Measurements from ENCODE around the gene LRRC1. TPM values are rescaled to one million over a fixed set of nuclear protein-coding genes. Genes with fewer than 3 reads are reported as not detected.
A peak's percentile ranks its signal among the peaks of the same experiment; 100 is the strongest.

Gene LRRC1
- total and polyA plus RNA-seq, 2 of the 13 experiments (the other 11 are each of a cell fraction or from before 2014, with no cell fraction given) = 15.6 to 27.7 TPM

- Histone ChIP-seq H3K27ac (ENCODE audit: extremely low read length, insufficient read depth, low read length) (no peak overlapping the region), H3K4me1 (ENCODE audit: insufficient read depth, low read length) (no peaks in the 10 kb centered on the region), H3K36me3 (replicated peaks in 1 of 2; ENCODE audit: control insufficient read depth in 1 of 2, insufficient read depth in 2 of 2, low read length in 2 of 2) (peaks cover 15 to 35% of the 10 kb centered on the region in 2 experiments), H3K4me3 (replicated peaks in 1 of 3; ENCODE audit: insufficient read depth in 1 of 3, low read depth in 2 of 3, low read length in 3 of 3) (no peak overlapping the region), H2AFZ (ENCODE audit: low read length) (no peak overlapping the region), H3K79me2 (ENCODE audit: insufficient read depth, low read length) (no peaks in the 10 kb centered on the region), H3K4me2 (ENCODE audit: low read depth, low read length) (no peak overlapping the region), H3K9me3 (ENCODE audit: low read length) (no peaks in the 10 kb centered on the region), H4K20me1 (ENCODE audit: insufficient read depth, low read length) (no peaks in the 10 kb centered on the region), H3K27me3 (ENCODE audit: control insufficient read depth in 1 of 2, insufficient read depth in 2 of 2, low read length in 2 of 2) (no peaks in the 10 kb centered on the region), H3K9ac (ENCODE audit: insufficient read depth, low read depth, low read length) (no peak overlapping the region)
- 93% methylated on average over 3 of the region's 3 CpGs for WGBS (ENCODE audit: low lambda C conversion rate)
- intact Hi-C loops (cut with micrococcal nuclease; ENCODE audit: unreplicated experiment) = no loop called here
- FAIRE-seq (no peak), DNase-seq (ENCODE audit: low spot score) (no peak), ATAC-seq (no peak)
- TF ChIP-seq, protein P1, sequence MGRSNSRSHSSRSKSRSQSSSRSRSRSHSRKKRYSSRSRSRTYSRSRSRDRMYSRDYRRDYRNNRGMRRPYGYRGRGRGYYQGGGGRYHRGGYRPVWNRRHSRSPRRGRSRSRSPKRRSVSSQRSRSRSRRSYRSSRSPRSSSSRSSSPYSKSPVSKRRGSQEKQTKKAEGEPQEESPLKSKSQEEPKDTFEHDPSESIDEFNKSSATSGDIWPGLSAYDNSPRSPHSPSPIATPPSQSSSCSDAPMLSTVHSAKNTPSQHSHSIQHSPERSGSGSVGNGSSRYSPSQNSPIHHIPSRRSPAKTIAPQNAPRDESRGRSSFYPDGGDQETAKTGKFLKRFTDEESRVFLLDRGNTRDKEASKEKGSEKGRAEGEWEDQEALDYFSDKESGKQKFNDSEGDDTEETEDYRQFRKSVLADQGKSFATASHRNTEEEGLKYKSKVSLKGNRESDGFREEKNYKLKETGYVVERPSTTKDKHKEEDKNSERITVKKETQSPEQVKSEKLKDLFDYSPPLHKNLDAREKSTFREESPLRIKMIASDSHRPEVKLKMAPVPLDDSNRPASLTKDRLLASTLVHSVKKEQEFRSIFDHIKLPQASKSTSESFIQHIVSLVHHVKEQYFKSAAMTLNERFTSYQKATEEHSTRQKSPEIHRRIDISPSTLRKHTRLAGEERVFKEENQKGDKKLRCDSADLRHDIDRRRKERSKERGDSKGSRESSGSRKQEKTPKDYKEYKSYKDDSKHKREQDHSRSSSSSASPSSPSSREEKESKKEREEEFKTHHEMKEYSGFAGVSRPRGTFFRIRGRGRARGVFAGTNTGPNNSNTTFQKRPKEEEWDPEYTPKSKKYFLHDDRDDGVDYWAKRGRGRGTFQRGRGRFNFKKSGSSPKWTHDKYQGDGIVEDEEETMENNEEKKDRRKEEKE (IDR thresholded peaks at IDR 0.05) = no peak
- no peak for TF ChIP-seq FOXO1 (CRISPR knock-in tag; IDR thresholded peaks at IDR 0.05)
- no peak for TF ChIP-seq GABPA (IDR thresholded peaks at IDR 0.05; ENCODE audit: low read depth, low read length)
- TF ChIP-seq GABPA (CRISPR knock-in tag; IDR thresholded peaks at IDR 0.05; ENCODE audit: low read depth) = no peak
- no peak for TF ChIP-seq HOXA5 (CRISPR knock-in tag; IDR thresholded peaks at IDR 0.05)
- in situ Hi-C loops (cut with HindIII; ENCODE audit: extremely low pct_ligation_motif_present, low pct_unique_long_range_greater_than_20kb) = no loop called here
- no TSS peak for BruUV-seq (replicated peaks)
- POLR2A ChIA-PET = no interaction called here
- CTCF ChIA-PET (ENCODE audit: low intra/inter-chr PET ratio, low total read pairs) = no interaction called here
These were observed 111.3 kb downstream of the LRRC1 start for GRCh38 chr6:53906103-53906502.

- intact Hi-C loops (cut with micrococcal nuclease; ENCODE audit: unreplicated experiment) (no loop called here), in situ Hi-C loops (cut with HindIII; ENCODE audit: extremely low pct_ligation_motif_present, low pct_unique_long_range_greater_than_20kb) (no loop called here)
- no peak overlapping the region for H3K4me2 ChIP-seq (ENCODE audit: low read depth, low read length)
- no peaks in the 10 kb centered on the region for H3K27me3 ChIP-seq (ENCODE audit: control insufficient read depth in 1 of 2, insufficient read depth in 2 of 2, low read length in 2 of 2)
- BruUV-seq (replicated peaks) = no TSS peak
- WGBS (ENCODE audit: low lambda C conversion rate) = 75% methylated on average over 3 of the region's 3 CpGs
- TF ChIP-seq CEBPB (IDR thresholded peaks at IDR 0.05; ENCODE audit: borderline replicate concordance, low read depth, low read length) = peak; percentile 11; the same call in 1 of the 2 replicates
- TF ChIP-seq ZNF605 (CRISPR knock-in tag; IDR thresholded peaks at IDR 0.05) = no peak
- TF ChIP-seq CEBPG (CRISPR knock-in tag; IDR thresholded peaks at IDR 0.05) = peak; percentile 17; the same call in 1 of the 2 replicates
- TF ChIP-seq, protein P2, sequence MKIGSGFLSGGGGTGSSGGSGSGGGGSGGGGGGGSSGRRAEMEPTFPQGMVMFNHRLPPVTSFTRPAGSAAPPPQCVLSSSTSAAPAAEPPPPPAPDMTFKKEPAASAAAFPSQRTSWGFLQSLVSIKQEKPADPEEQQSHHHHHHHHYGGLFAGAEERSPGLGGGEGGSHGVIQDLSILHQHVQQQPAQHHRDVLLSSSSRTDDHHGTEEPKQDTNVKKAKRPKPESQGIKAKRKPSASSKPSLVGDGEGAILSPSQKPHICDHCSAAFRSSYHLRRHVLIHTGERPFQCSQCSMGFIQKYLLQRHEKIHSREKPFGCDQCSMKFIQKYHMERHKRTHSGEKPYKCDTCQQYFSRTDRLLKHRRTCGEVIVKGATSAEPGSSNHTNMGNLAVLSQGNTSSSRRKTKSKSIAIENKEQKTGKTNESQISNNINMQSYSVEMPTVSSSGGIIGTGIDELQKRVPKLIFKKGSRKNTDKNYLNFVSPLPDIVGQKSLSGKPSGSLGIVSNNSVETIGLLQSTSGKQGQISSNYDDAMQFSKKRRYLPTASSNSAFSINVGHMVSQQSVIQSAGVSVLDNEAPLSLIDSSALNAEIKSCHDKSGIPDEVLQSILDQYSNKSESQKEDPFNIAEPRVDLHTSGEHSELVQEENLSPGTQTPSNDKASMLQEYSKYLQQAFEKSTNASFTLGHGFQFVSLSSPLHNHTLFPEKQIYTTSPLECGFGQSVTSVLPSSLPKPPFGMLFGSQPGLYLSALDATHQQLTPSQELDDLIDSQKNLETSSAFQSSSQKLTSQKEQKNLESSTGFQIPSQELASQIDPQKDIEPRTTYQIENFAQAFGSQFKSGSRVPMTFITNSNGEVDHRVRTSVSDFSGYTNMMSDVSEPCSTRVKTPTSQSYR (CRISPR knock-in tag; IDR thresholded peaks at IDR 0.05; ENCODE audit: borderline replicate concordance) = no peak
- no peak for FAIRE-seq
- no peak overlapping the region for H2AFZ ChIP-seq (ENCODE audit: low read length)
- H3K4me1 ChIP-seq (ENCODE audit: insufficient read depth, low read length) = no peaks in the 10 kb centered on the region
- no peaks in the 10 kb centered on the region for H3K79me2 ChIP-seq (ENCODE audit: insufficient read depth, low read length)
- peak; percentile 47; the same call in 2 of the 3 replicates for ATAC-seq
- H3K36me3 ChIP-seq (replicated peaks in 1 of 2; ENCODE audit: control insufficient read depth in 1 of 2, insufficient read depth in 2 of 2, low read length in 2 of 2) = peaks cover 14 to 42% of the 10 kb centered on the region in 2 experiments
- no peaks in the 10 kb centered on the region for H3K9me3 ChIP-seq (ENCODE audit: low read length)
- no peaks in the 10 kb centered on the region for H4K20me1 ChIP-seq (ENCODE audit: insufficient read depth, low read length)
- CTCF ChIA-PET (ENCODE audit: low intra/inter-chr PET ratio, low total read pairs) = no interaction called here
- POLR2A ChIA-PET = no interaction called here
- no peak overlapping the region for H3K27ac ChIP-seq (ENCODE audit: extremely low read length, insufficient read depth, low read length)
- no peak for DNase-seq (ENCODE audit: low spot score)
- H3K9ac ChIP-seq (ENCODE audit: insufficient read depth, low read depth, low read length) = no peak overlapping the region
- H3K4me3 ChIP-seq (replicated peaks in 1 of 3; ENCODE audit: insufficient read depth in 1 of 3, low read depth in 2 of 3, low read length in 3 of 3) = no peak overlapping the region
These were observed 112.0 kb downstream of the LRRC1 start for GRCh38 chr6:53906842-53907241.

Measured in HepG2 (cell line).